Measurements from ENCODE around the gene LAMC3. TPM values are rescaled to one million over a fixed set of nuclear protein-coding genes. Genes with fewer than 3 reads are reported as not detected.

Gene LAMC3
- total RNA-seq, 2 donors from 2014 or later, result 0.47 to 0.50 TPM

- Mint-ChIP-seq H3K27me3 (peaks cover 1% of the 10 kb centered on the region), H3K4me3 (peak within 1 kb of the TSS; percentile 97), H3K36me3 (ENCODE audit: low read depth) (peaks cover 4% of the 10 kb centered on the region), H3K4me1 (peaks cover 14% of the 10 kb centered on the region), H3K27ac (peak within 1 kb of the TSS; percentile 96)
- ATAC-seq (peak; percentile 98), DNase-seq (peak; percentile 97 to 100 (median 98))
- no peaks in the 10 kb centered on the region for H3K9me3 ChIP-seq (ENCODE audit: control insufficient read depth, low read length, poor library complexity, severe bottlenecking)
Measured at GRCh38 chr9:131125288-131126058, 116.5 kb downstream of the LAMC3 start, which contains the start of gene NUP214. NUP214 (plus strand) TSS chr9:131125586; CDS start chr9:131125705, 119 bp downstream.

DNA sequence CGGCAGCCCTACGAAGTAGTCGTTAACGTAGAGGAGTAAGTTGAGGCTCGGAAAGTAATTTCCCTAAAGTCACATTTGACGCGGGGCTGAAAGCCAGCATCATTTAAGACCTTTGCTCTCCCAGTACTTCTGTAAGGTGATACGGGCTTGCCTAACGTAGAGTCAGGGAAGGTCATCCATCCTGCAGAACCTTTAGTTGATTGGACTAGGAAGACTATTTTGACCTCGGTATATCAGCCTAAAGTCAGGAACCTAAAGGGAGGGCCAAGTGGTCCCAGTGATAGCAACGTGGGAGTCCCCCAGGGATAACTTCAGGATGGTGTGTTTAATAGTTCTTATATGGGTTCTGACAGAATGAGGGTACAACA lies 117.1 kb downstream of the LAMC3 start:
- H3K27ac Mint-ChIP-seq, result peak overlapping the region; percentile 96
- H3K27me3 Mint-ChIP-seq, result no peaks in the 10 kb centered on the region
- ATAC-seq, result no peak
- peaks cover 14% of the 10 kb centered on the region for H3K4me1 Mint-ChIP-seq
- no peaks in the 10 kb centered on the region for H3K9me3 ChIP-seq (ENCODE audit: control insufficient read depth, low read length, poor library complexity, severe bottlenecking)
- no peak for DNase-seq
- H3K36me3 Mint-ChIP-seq (ENCODE audit: low read depth), result peaks cover 4% of the 10 kb centered on the region
- peak overlapping the region; percentile 97 for H3K4me3 Mint-ChIP-seq

GRCh38 chr9:131129183-131129582 lies 120.2 kb downstream of the LAMC3 start:
- no peak for DNase-seq
- H3K27ac Mint-ChIP-seq, result no peak overlapping the region

DNA sequence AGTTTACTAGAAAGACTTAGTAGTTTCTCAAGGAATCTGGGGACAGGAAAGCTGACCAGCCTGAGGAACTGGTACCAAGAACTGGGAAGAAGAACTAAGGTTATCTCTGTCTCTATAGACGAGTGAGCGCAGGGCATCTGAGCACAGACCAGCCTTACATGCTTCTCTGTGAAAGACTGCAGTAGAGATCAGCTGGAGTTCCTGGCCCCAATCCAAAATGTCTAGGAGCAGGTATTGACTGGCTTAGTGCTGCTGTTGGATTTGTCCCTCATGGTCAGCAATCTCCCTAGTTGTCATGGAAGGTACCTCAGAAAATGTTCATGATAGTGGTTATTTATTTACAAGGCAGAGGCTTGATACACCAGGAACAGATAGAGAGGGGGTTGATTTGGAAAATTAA lies 129.7 kb downstream of the LAMC3 start:
- ATAC-seq (no peak), DNase-seq (no peak)
- H3K27ac Mint-ChIP-seq, result no peak overlapping the region
- H3K36me3 Mint-ChIP-seq (ENCODE audit: low read depth), result peaks cover 12% of the 10 kb centered on the region
- no peaks in the 10 kb centered on the region for H3K27me3 Mint-ChIP-seq
- no peak overlapping the region for H3K4me3 Mint-ChIP-seq
- H3K4me1 Mint-ChIP-seq, result peaks cover 2% of the 10 kb centered on the region
- no peaks in the 10 kb centered on the region for H3K9me3 ChIP-seq (ENCODE audit: control insufficient read depth, low read length, poor library complexity, severe bottlenecking)

More at GRCh38 chr9:131129183-131129582, 120.2 kb downstream of the LAMC3 start:
- Mint-ChIP-seq H3K27me3 (no peaks in the 10 kb centered on the region), H3K4me1 (peaks cover 16% of the 10 kb centered on the region), H3K4me3 (no peak overlapping the region), H3K36me3 (ENCODE audit: low read depth) (peaks cover 7% of the 10 kb centered on the region)
- H3K9me3 ChIP-seq (ENCODE audit: control insufficient read depth, low read length, poor library complexity, severe bottlenecking), result no peaks in the 10 kb centered on the region
- ATAC-seq, result no peak

DNA sequence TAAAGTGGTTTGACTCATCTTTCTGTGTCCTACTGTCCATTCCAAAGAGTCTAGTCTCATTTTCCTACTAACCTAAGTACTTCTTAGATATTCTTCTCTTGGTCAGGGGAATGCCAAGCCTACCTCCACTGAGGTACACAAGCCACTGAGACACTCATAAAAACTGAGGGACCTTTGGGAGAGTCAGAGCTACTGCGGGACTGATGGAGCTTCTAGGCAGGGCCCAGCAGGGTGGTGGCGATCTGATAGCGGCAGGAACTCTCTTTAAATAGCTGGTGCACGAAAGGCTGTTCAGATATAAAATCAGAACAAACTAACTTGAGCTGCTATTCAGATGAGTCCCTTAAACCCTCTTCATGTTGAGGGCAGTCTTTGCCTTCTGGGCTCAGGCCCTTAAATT lies 131.1 kb downstream of the LAMC3 start:
- H3K36me3 Mint-ChIP-seq (ENCODE audit: low read depth), result peaks cover 17% of the 10 kb centered on the region
- no peak overlapping the region for H3K4me3 Mint-ChIP-seq
- ATAC-seq (no peak), DNase-seq (no peak)
- no peaks in the 10 kb centered on the region for H3K9me3 ChIP-seq (ENCODE audit: control insufficient read depth, low read length, poor library complexity, severe bottlenecking)
- H3K27ac Mint-ChIP-seq, result no peak overlapping the region
- H3K4me1 Mint-ChIP-seq, result peaks cover 4% of the 10 kb centered on the region
- no peaks in the 10 kb centered on the region for H3K27me3 Mint-ChIP-seq

- no peaks in the 10 kb centered on the region for H3K9me3 ChIP-seq (ENCODE audit: control insufficient read depth, low read length, poor library complexity, severe bottlenecking)
- DNase-seq, result no peak
- Mint-ChIP-seq H3K27ac (no peak overlapping the region), H3K4me1 (peaks cover 4% of the 10 kb centered on the region), H3K27me3 (no peaks in the 10 kb centered on the region), H3K36me3 (ENCODE audit: low read depth) (peaks cover 21% of the 10 kb centered on the region), H3K4me3 (no peak overlapping the region)
- ATAC-seq, result no peak
Measured at GRCh38 chr9:131140550-131140949, 131.6 kb downstream of the LAMC3 start.

DNA sequence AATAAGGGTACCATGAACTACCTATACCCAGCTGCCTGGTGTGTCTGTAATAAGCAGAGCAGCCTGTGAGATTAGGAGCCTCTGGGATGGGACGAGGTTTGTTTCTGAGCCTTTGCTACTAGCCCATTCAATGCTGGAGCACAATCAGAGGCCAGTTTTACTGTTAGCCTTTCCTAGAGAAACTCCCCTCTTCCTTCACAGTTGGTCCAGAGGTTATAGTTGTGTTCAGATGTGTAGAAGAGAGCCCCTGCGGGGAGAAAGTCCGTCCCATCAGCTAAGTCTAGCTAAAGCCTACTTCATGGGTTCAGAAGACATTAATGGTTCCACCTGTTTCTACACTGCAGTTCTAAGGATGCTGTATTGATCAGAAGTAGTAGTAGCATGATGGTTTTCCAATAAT lies 133.2 kb downstream of the LAMC3 start:
- peaks cover 26% of the 10 kb centered on the region for H3K36me3 Mint-ChIP-seq (ENCODE audit: low read depth)
- H3K27me3 Mint-ChIP-seq, result no peaks in the 10 kb centered on the region
- H3K27ac Mint-ChIP-seq, result no peak overlapping the region
- DNase-seq (no peak), ATAC-seq (no peak)
- H3K9me3 ChIP-seq (ENCODE audit: control insufficient read depth, low read length, poor library complexity, severe bottlenecking), result no peaks in the 10 kb centered on the region
- peaks cover 4% of the 10 kb centered on the region for H3K4me1 Mint-ChIP-seq
- no peak overlapping the region for H3K4me3 Mint-ChIP-seq

Other genes starting within 250 kb of the LAMC3 start
- 10 to 100 TPM; 34.9 to 35.8 TPM for gene ABL1, start 173.9 kb upstream of the LAMC3 start, total RNA-seq
- gene QRFP, start 112.4 kb upstream of the LAMC3 start, total RNA-seq, result not detected
- not detected for gene FIBCD1, start 69.9 kb upstream of the LAMC3 start, total RNA-seq
- gene AIF1L, start 87.4 kb downstream of the LAMC3 start, total RNA-seq, result under 1 TPM in 1 of 2 donors, not detected in 1; 0.22 TPM
- gene NUP214, start 116.4 kb downstream of the LAMC3 start, total RNA-seq, result 100 to 1,000 TPM; 105 to 107 TPM